ENCODE measurements around the gene GRAMD4.
A peak's percentile ranks its signal among the peaks of the same experiment; 100 is the strongest.
"Not testable (repeated sequence)": the region's sequence is repeated elsewhere in the genome, so short reads cannot be mapped to it uniquely, and the experiment has no call there.

Gene GRAMD4

GRCh38 chr22:46640293-46641055, 20.3 kb downstream of the GRAMD4 start:
- no peak overlapping the region for H3K9ac ChIP-seq (ENCODE audit: low read length)
- no peaks in the 10 kb centered on the region for H3K9me3 ChIP-seq (ENCODE audit: control insufficient read depth, low read length)
- H3K4me3 ChIP-seq (ENCODE audit: low read length): no peak overlapping the region
- no peaks in the 10 kb centered on the region for H3K27me3 ChIP-seq (ENCODE audit: control insufficient read depth, insufficient read depth, low read length)
- peaks cover 22% of the 10 kb centered on the region for H3K4me1 ChIP-seq (ENCODE audit: control insufficient read depth, insufficient read depth, low read length)
- H3K36me3 ChIP-seq (ENCODE audit: control insufficient read depth, insufficient read depth, low read length): peaks cover 4% of the 10 kb centered on the region

DNA sequence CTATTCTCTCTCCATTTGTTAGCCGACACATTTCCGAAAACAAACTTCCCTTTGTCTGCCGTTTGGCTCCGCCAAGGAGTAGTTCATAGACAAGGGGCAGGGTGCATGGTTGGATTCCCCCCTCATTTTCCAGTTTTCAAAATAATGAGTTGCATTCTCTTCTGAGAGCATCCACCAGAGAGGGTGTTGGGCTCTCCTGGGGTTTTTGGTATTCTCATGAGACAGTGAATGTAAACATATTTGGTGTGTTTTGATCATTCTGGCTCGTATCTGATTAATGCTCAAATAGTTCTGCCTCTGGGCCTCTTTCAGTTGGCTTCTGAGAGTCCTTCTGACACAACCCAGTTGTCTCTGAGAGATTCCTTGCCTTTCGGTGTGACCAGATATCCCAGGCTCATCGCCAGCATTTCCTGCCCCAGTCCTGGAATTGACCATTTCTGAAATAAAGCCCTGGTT, 21.7 kb downstream of the GRAMD4 start:
- no peaks in the 10 kb centered on the region for H3K9me3 ChIP-seq (ENCODE audit: control insufficient read depth, low read length)
- no peak overlapping the region for H3K4me3 ChIP-seq (ENCODE audit: low read length)
- no peaks in the 10 kb centered on the region for H3K27me3 ChIP-seq (ENCODE audit: control insufficient read depth, insufficient read depth, low read length)
- peaks cover 4% of the 10 kb centered on the region for H3K36me3 ChIP-seq (ENCODE audit: control insufficient read depth, insufficient read depth, low read length)
- H3K9ac ChIP-seq (ENCODE audit: low read length): no peak overlapping the region
- H3K4me1 ChIP-seq (ENCODE audit: control insufficient read depth, insufficient read depth, low read length): peaks cover 33% of the 10 kb centered on the region

DNA sequence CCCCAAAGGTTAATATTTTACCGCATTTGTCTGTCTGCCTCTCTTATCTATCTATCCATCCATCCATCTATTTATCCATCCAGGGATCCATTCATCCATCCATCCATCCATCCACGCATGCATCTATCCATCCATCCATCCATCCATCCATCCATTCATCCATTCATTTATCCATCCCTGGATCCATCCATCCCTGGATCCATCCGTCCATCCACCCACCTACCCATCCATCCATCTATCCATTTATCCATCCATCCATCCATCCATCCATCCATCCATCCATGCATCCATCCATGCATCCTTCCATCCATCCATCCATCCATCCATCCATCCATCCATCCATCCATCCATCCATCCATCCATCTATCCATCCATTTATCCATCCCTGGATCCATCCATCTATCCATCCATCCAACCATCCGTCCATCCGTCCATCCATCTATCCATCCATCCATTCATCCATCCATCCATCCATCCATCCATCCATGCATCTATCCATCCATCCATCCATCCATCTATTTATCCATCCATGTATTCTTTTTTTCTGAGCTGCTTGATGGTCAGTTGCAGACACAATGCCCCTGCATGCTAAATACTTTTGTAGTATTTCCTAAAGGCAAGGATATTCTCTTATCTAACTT, 22.8 kb downstream of the GRAMD4 start:
- peaks cover 44% of the 10 kb centered on the region for H3K4me1 ChIP-seq (ENCODE audit: control insufficient read depth, insufficient read depth, low read length)
- not testable (repeated sequence) for H3K9me3 ChIP-seq (ENCODE audit: control insufficient read depth, low read length); H3K4me3 ChIP-seq (ENCODE audit: low read length); H3K36me3 ChIP-seq (ENCODE audit: control insufficient read depth, insufficient read depth, low read length); H3K27me3 ChIP-seq (ENCODE audit: control insufficient read depth, insufficient read depth, low read length); H3K9ac ChIP-seq (ENCODE audit: low read length)

DNA sequence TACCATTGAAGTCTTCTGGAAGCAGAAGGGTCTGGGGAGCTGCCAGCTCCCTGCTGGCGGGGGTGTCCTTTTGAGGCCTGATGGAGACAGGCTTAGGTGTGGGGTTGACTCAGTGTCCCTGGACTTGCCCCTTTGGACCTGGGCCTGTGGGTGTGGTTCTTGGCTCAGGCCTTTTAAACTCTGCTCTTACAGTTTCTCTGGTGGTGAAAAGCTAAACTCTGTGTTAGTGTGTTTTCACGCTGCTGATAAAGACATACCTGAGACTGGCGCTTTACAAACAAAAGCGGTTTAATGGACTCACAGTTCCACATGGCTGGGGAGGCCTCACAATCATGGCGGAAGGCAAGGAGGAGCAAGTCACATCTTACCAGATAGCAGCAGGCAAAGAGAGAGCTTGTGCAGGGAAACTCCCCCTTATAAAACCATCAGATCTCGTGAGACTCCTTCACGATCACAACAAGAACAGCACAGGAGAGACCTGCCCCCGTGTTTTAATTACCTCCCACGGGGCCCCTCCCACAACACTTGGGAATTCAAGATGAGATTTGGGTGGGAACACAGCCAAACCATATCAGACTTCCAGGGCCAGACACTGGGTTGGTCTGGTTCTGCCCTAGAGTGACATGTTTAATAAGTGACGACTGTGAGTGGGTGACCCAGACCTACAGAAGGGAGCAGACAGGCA, 26.5 kb downstream of the GRAMD4 start:
- H3K36me3 ChIP-seq (ENCODE audit: control insufficient read depth, insufficient read depth, low read length): no peaks in the 10 kb centered on the region
- no peak overlapping the region for H3K9ac ChIP-seq (ENCODE audit: low read length)
- no peak overlapping the region for H3K4me3 ChIP-seq (ENCODE audit: low read length)
- H3K27me3 ChIP-seq (ENCODE audit: control insufficient read depth, insufficient read depth, low read length): no peaks in the 10 kb centered on the region
- no peaks in the 10 kb centered on the region for H3K9me3 ChIP-seq (ENCODE audit: control insufficient read depth, low read length)
- peaks cover 46% of the 10 kb centered on the region for H3K4me1 ChIP-seq (ENCODE audit: control insufficient read depth, insufficient read depth, low read length)

- H3K27me3 ChIP-seq (ENCODE audit: control insufficient read depth, insufficient read depth, low read length); H3K36me3 ChIP-seq (ENCODE audit: control insufficient read depth, insufficient read depth, low read length); H3K9ac ChIP-seq (ENCODE audit: low read length); H3K4me3 ChIP-seq (ENCODE audit: low read length); H3K9me3 ChIP-seq (ENCODE audit: control insufficient read depth, low read length): not testable (repeated sequence)
- peaks cover 62% of the 10 kb centered on the region for H3K4me1 ChIP-seq (ENCODE audit: control insufficient read depth, insufficient read depth, low read length)
Observed at GRCh38 chr22:46648225-46648820, 28.1 kb downstream of the GRAMD4 start.

- Histone ChIP-seq H3K4me3 (ENCODE audit: low read length) (no peak overlapping the region), H3K9me3 (ENCODE audit: control insufficient read depth, low read length) (no peaks in the 10 kb centered on the region), H3K27me3 (ENCODE audit: control insufficient read depth, insufficient read depth, low read length) (no peaks in the 10 kb centered on the region), H3K4me1 (ENCODE audit: control insufficient read depth, insufficient read depth, low read length) (peaks cover 68% of the 10 kb centered on the region), H3K36me3 (ENCODE audit: control insufficient read depth, insufficient read depth, low read length) (no peaks in the 10 kb centered on the region), H3K9ac (ENCODE audit: low read length) (no peak overlapping the region)
Observed at GRCh38 chr22:46649141-46650077, 29.2 kb downstream of the GRAMD4 start.

GRCh38 chr22:46650078-46650810, 30.1 kb downstream of the GRAMD4 start:
- Histone ChIP-seq H3K9me3 (ENCODE audit: control insufficient read depth, low read length) (no peaks in the 10 kb centered on the region), H3K4me3 (ENCODE audit: low read length) (no peak overlapping the region), H3K27me3 (ENCODE audit: control insufficient read depth, insufficient read depth, low read length) (no peaks in the 10 kb centered on the region), H3K9ac (ENCODE audit: low read length) (no peak overlapping the region), H3K4me1 (ENCODE audit: control insufficient read depth, insufficient read depth, low read length) (peaks cover 68% of the 10 kb centered on the region), H3K36me3 (ENCODE audit: control insufficient read depth, insufficient read depth, low read length) (no peaks in the 10 kb centered on the region)

DNA sequence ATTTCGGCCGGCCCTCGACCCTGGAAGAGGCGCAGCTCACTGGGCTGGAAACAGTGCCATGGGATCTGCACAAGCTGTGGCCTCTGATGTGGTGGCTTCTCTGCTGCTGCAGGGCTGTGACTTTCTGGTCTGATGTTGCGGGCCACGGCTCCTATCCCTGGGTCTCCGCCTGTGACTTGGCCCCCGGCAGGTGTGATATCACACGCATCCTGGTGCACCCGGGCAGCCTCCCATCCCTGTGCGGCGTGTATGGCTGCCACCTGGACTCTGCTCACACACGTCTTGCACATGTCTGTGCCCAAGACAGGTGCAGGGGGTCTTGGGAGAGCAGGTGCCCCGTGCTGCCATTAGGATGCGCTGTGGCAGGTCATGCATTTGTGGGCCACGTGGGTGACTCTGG, 31.1 kb downstream of the GRAMD4 start:
- H3K36me3 ChIP-seq (ENCODE audit: control insufficient read depth, insufficient read depth, low read length): no peaks in the 10 kb centered on the region
- H3K9ac ChIP-seq (ENCODE audit: low read length): no peak overlapping the region
- peaks cover 61% of the 10 kb centered on the region for H3K4me1 ChIP-seq (ENCODE audit: control insufficient read depth, insufficient read depth, low read length)
- no peak overlapping the region for H3K4me3 ChIP-seq (ENCODE audit: low read length)
- H3K9me3 ChIP-seq (ENCODE audit: control insufficient read depth, low read length): no peaks in the 10 kb centered on the region
- no peaks in the 10 kb centered on the region for H3K27me3 ChIP-seq (ENCODE audit: control insufficient read depth, insufficient read depth, low read length)

DNA sequence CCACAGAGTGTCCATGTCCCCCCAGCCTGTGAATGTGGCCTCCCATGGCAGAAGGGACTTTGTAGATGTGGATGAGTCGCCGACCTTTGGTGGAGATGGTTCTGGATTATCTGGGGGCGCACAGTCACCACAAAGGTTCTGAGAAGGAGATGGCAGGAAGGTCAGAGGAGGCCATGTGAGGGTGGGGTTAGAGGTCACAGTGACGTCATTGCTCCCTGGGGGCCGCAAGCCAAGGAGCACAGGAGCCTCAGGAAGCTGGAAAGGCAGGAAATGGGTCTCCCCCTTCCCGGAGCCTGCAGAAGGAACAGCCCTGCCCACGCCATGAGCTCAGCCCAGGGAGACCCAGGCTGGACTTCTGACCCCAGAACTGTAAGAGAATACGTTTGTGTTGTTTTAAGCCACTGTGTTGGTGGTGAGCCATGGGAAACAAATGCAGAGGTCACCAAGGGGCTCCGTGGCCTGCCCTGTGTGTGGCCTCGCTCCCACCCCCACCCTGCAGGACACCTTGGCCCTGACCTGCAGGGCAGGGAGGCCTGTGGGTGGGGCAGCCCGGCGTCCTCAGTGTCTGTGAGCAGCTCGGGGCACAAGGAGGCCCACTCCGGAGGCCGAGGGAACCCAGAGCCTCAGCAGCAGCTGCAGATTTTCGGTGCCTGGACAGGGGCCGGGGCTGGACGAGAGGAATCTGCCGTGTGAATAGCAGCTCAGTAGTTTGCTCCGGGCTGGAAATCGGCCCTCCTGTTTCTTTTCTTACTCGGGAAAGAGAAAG, 32.1 kb downstream of the GRAMD4 start:
- no peaks in the 10 kb centered on the region for H3K27me3 ChIP-seq (ENCODE audit: control insufficient read depth, insufficient read depth, low read length)
- H3K36me3 ChIP-seq (ENCODE audit: control insufficient read depth, insufficient read depth, low read length): no peaks in the 10 kb centered on the region
- H3K9me3 ChIP-seq (ENCODE audit: control insufficient read depth, low read length): no peaks in the 10 kb centered on the region
- H3K4me3 ChIP-seq (ENCODE audit: low read length): no peak overlapping the region
- H3K4me1 ChIP-seq (ENCODE audit: control insufficient read depth, insufficient read depth, low read length): peaks cover 52% of the 10 kb centered on the region
- H3K9ac ChIP-seq (ENCODE audit: low read length): no peak overlapping the region

DNA sequence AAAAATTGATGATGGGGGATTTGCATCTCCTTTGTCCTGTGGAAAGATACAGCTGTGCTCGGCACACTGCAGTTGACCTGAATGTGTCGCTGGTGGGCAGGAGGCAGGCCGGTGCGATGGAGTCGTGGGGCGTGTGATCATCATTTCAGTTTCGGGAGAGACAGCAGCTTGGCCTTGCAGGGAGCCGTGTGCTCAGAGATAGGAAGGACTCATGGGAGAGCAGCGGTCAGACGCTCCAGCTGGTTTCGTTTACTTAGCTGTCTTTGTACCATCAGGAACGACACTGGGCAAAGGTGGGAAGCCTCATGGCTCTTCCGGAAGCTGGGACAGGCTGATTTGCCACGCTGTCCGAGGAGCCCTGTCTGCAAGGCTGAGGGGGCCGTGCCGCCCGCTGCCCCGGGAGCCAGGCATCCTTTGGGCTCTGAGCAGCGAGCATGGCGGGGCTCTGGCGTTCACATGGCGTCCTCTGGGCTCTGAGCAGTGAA, 32.7 kb downstream of the GRAMD4 start:
- H3K4me3 ChIP-seq (ENCODE audit: low read length): no peak overlapping the region
- H3K27me3 ChIP-seq (ENCODE audit: control insufficient read depth, insufficient read depth, low read length): no peaks in the 10 kb centered on the region
- H3K9me3 ChIP-seq (ENCODE audit: control insufficient read depth, low read length): no peaks in the 10 kb centered on the region
- H3K36me3 ChIP-seq (ENCODE audit: control insufficient read depth, insufficient read depth, low read length): no peaks in the 10 kb centered on the region
- peaks cover 46% of the 10 kb centered on the region for H3K4me1 ChIP-seq (ENCODE audit: control insufficient read depth, insufficient read depth, low read length)
- peak overlapping the region; percentile 18 for H3K9ac ChIP-seq (ENCODE audit: low read length)
